GM18873 (cell line): ENCODE results near the gene KCND1.
A peak's percentile ranks its signal among the peaks of the same experiment; 100 is the strongest.
"Not testable (repeated sequence)": the region's sequence is repeated elsewhere in the genome, so short reads cannot be mapped to it uniquely, and the experiment has no call there.

Source experiments
- ATAC-seq: cut with Tn5 transposase; IDR thresholded peaks from one replicate; pipeline ENCODE4 v1.9.1; 2021; ENCODE audit warnings: mild to moderate bottlenecking, moderate library complexity, moderate number of reproducible peaks; ENCODE audit not compliant: unreplicated experiment, low FRiP score

KCND1 gene

DNA sequence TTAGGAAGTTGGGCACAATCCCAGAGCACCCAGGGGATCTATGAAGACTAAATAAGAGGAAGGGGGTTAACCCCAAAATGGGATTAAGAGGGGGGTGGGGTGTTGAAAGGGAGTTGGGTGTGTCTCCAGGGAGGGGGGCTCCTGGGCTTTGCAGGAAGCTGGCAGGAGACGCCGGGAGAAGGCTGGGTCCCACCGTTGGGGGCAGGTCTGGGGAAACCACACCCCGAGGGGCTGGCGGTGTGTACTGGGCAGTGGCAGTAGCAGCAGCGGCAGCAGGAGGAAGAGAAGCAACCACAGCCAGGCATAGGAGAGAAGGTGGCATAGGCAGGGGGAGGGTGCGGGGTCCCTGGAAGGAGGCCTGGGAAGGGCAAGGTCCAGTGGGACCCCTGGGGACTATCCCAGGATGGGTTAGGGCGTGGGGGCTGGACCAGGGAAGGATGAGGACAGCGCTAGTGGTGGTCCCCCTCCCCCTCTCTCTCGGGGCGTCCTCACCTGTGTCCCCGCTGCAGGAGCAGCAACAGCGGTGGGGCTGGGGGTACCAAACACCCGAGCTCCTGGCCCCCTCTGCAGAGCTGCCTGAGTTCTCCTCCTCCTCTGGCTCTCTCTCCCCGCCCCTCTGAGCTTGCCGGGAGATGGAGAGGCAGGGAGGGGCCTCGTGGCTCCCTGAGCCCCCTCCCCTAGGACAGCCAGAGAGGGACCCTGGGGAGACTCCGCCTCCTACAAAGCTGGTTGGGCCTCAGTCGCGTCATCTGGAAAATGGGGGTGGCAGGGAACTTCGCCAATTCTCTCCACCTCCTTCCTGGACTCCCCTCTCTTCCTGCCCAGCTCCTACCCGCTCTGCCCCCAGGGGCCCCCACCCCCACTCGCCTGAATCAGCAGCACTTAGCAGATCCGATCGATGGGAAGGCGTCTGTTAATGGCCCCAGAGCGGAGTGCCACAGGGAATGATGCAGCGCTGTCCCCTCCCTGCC is at the start of gene KCND1:
TSS of gene KCND1 (minus strand) at position 596 of the 971 bp plus-strand sequence. CDS start 1,573 bp downstream, outside the sequence.
- ATAC-seq: no peak

DNA sequence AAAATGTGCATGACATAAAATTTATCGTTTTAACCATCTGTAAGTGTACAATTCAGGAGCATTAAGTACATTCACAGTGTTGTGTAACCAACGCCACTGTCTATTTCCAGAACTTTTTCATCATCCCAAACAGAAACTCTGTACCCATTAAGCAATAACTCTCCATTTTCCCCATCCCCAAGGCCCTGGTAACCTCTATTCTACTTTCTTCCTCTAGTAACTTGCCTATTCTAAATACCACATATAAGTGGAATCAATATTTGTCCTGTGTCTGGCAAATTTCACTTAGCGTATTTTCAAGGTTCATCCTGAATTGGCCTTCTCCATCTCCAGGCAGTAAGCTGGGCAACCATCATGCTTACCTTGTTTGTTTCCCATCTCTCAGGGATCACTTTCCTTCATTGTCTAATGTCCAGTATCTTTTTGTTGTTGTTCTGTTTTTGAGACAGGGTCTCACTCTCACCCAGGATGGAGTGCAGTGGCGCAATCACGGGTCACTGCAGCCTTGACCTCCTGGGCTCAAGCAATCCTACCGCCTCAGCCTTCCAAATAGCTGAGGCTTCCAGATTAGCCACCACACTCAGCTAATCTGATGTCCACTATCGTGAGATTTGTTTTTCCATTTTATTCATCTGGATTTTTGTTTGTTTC is 48.1 kb upstream of the KCND1 start:
- ATAC-seq: no peak

- ATAC-seq: no peak
Measured at GRCh38 chrX:49019050-49019449, 47.4 kb upstream of the KCND1 start.

DNA sequence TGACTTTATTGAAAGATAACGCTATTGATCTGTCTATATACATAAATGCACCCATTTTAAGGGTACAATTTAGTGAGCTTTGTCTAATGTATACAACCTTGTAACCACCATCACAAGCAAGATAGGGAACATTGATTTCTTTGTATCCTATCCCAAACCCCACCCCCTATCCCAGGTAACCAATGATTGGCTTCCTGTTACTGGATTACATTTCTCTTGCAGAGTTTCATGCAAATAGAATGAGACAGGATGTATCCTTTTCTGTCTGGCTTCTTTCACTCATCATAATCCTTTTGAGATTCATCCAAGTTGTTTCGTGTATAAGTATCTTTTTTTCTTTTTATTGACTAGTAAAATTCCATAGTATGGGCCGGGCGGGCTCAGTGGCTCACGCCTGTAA is 32.1 kb upstream of the KCND1 start:
- ATAC-seq: no peak

DNA sequence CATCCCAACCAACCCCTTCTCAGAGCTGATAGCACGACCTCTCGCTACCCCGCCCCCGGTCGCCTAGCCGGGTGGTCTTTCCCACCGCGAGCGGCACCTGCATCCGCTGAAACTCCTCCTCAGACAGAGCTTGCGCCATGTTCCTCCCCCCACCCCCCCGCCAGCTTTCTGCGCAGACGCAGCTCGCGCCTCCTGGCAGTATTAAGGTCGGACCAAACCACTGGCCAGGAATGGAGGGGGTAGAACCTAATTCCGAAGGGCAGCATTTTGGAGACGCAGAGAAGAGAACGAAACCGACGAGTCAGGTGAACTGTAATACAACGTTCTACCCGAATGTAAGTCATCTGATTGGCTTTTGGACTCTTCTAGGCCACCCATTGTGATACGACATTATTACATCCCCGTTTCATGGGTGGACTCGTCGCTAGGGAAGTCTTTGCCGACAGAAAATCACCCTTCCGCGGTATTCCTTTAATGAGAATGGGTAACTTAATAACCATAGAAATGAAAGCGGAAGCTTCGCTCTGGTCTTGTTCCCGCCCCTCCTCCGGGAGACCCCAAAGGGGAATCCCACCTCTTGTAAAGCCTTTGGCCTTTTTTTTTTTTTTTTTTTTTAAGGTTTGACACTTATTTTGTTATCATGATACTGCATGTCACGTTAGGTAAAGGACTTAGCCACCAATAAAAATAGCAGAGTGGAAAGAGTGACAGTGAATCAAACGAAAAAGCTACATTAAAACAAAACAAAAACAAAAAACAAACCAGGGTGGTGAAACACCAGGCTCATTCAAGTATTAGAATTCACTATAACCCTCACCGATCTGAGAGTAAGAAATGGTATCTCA is 30.7 kb upstream of the KCND1 start, which contains the start of gene GRIPAP1:
TSS of gene GRIPAP1 (minus strand) at position 174 of the 845 bp plus-strand sequence. CDS start at position 139, 35 bp downstream.
- ATAC-seq: peak; percentile 61

DNA sequence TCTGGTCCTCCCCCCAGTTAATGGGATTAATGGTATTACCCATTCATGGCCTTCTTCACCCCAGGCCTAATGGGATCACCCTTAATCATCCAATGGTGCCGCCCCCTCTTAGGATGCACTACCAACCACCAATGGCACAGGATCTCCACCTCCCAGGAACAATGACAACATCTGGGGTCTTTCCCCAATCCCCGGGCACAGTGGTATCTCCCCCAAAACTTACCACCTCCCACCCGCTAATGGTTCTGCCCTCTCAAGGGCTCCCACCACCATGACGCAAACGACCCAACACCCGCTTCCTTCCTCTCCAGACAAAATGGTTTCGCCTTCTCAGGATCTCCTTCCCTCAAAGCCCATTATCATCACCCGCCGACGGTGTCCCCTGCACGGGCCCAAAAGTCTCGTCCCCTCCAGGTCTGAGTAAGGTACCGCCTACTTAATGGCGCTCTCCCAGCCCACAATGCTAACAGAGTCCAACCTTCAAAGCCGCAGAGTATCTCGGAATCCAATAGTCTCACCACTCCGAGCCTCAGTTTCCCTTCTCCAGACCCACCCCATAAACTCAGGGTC is 30.0 kb upstream of the KCND1 start:
- peak; percentile 14 for ATAC-seq

DNA sequence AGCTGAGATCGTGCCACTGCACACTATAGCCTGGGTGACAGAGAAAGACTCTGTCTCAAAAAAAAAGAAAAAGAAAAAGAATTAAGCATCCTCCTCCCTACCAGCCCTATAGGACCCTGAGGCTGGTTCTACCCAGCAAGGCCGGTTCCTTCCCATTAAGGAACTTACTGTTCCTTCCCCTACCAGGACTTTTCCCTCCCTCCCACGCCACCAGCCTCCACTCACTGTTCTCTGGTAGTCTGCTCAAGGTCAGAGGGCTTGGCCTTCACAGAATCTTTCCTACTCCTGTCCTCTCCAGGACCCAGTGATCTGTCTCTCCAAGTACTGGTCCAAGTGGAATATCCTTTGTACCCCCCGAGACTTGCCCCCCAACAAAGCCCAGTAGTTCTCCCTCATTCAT is 29.0 kb upstream of the KCND1 start:
- ATAC-seq: no peak

GRCh38 chrX:48999030-48999429 is 27.4 kb upstream of the KCND1 start:
- ATAC-seq: no peak

DNA sequence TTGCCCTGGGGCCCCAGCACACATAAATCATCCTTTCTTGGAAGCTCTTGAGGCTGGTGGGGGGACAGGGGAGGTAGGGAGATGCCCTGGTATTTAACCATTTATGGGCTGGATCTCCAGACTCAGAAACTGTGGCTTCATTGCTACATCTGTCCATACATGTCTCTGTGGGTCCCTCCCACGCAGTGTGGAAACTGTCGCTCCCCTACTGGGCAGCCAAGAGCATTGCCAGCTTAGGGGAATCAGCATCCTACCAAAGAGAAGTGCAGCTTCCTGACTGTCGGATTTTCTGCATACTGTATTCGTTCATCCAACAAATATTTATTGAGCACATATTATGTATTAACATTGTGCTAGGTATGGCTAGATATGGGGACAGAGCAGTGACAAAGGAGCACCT is 26.7 kb upstream of the KCND1 start:
- ATAC-seq: no peak

DNA sequence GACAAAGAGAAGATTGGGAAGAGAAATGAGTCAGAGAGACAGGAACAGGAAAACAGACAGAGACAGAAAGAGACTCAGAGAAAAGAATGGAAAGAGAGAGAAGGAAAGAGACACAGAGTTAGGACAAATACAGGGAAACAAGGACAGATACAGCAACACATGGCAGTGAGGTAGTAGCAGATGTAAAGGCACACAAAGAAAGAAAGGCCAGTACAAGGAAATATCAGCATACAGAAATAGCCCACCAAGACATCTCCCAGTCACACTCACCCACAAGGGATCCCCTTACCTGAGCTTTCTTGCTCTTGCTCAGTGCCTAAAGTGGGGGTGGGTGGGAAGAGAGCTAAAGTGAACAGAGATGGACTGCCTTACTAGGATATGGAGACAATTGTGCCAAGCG is 26.2 kb upstream of the KCND1 start:
- ATAC-seq: no peak

DNA sequence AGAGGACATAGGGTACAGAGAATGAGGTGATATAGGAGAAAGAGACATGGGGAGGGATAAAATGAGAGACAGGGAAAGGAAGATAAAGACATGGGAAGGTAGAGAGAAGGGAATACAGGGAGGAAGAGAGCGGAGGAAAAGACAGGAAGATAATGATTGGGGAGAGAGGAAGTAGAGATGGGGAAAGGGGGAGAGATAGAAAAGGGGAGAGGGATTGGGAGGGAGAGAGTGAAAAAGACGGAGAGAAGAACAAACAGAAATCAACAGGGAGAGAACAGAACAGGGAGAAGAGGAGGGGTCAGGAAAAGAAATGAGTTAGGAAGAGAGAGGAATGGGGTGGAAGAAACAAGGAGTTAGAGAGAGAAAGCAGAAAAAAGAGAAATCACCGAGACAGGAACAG is 25.8 kb upstream of the KCND1 start:
- no peak for ATAC-seq

DNA sequence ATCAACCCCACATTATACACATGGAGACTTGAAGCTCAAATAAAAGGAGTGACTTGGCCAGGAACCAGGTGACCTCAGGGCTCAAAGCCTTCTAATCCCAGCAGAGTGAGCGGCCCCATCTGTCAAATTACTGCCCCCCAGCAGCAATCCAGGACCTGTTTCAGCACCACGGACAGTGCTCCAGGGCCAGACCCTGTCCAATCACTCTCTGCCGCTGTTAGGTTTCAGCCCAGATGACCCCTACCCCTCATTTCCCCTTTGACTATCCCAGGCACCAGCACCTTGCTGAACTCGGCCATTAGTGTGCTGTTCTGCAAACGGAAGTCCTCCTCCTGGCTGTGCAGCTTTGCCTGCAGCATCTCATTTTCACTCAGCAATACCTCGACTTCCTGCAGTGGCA is 25.3 kb upstream of the KCND1 start:
- ATAC-seq: no peak

GRCh38 chrX:48992341-48992740 is 20.7 kb upstream of the KCND1 start:
- ATAC-seq: no peak

- ATAC-seq: no peak
Measured at GRCh38 chrX:48989483-48989882, 17.8 kb upstream of the KCND1 start.

- ATAC-seq: no peak
Measured at GRCh38 chrX:48983896-48984295, 12.3 kb upstream of the KCND1 start.

- no peak for ATAC-seq
Measured at GRCh38 chrX:48983081-48983480, 11.4 kb upstream of the KCND1 start.

- ATAC-seq: no peak
Measured at GRCh38 chrX:48981178-48981577, 9.5 kb upstream of the KCND1 start.

GRCh38 chrX:48980341-48980740 is 8.7 kb upstream of the KCND1 start:
- ATAC-seq: not testable (repeated sequence)

- ATAC-seq: no peak
Measured at GRCh38 chrX:48978226-48978625, 6.6 kb upstream of the KCND1 start.

DNA sequence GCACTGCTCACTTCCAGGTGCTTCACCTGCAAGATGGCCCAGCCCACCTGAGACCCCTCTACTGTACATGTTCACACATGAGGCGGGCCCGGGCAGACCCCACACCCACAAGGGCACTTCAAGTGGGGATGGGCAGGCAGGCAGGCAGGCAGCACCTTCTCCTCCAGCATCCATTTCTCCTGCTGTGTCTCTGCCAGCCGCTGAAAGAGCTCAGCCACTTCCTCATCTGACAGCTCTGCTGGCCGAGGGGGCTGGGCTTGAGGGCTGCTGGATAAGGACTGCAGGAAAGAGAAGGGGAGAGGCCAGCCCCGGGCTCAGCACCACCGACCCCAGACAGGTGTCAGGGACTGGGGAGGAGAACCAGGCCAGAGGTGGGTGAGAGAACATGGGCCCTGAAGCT is 4.4 kb upstream of the KCND1 start:
- ATAC-seq: no peak
